GM18520 (cell line): Measurements from ENCODE around the gene SHROOM2.

ENCODE experiments used
- ATAC-seq: cut with Tn5 transposase; IDR thresholded peaks from one replicate; pipeline ENCODE4 v1.9.1; 2021; ENCODE audit not compliant: unreplicated experiment

Gene SHROOM2

GRCh38 chrX:9927698-9928482 lies 141.7 kb downstream of the SHROOM2 start:
- no peak for ATAC-seq

GRCh38 chrX:9935436-9935835 lies 149.2 kb downstream of the SHROOM2 start:
- no peak for ATAC-seq

- ATAC-seq = no peak
These were observed 151.5 kb downstream of the SHROOM2 start for GRCh38 chrX:9937761-9938160.

- ATAC-seq = no peak
These were observed 152.3 kb downstream of the SHROOM2 start for GRCh38 chrX:9938516-9938915.

DNA sequence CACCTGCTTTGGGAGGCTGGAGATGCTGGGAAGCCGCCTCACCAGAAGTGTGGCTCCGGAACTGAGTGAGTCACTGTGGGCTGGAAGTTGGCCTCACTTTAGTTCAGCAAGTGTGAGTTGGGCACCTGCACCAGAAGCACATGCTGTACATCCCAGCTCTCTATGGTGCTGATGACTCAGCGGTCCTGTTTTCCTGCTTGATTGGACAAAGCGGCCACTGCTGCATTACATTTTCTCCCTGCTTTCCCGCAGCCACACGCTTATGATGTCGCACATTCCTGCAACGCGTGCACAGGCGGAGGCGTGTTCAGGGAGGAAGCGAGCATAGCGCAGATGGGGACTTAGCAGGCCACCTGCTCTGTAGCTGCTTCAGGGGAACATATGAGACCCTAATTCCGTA lies 154.2 kb downstream of the SHROOM2 start:
- ATAC-seq = no peak

DNA sequence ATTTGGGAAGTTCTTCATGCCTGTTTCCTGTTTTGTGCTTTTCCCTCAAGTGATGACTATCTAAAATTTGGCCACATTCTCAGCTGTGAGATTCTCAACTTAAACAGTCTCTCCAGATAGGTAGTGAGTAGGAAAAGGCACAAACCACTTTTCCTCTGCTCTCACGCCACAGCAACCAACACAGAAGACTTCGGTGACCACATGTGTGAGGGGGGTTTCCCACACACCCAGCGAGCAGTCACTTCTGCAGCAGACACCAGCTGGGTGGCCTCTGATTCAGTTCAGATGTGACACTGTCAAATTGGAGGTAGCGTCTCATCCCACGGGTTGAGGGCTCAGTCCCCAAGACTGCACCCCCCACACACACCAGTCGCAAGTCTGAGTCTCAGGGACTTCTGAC lies 155.9 kb downstream of the SHROOM2 start:
- peak; percentile 90 for ATAC-seq

DNA sequence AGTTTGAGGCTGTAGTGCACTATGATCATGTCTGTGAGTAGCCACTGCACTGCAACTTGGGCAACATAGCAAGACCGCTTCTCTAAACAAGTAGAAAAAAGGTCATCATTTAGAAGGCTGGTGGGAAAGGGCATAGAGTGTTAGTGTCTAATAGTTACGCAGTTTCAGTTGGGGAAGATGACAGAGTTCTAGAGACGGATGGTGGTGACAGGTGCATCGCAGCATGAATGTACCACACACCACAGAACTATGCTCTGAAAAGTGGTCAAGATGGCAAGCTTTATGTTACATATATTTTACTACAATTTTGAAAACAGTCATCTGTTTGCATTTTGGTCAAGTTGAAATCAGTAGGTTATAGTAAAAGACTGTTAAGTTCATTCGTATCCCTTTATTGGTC lies 157.2 kb downstream of the SHROOM2 start:
- ATAC-seq = no peak

DNA sequence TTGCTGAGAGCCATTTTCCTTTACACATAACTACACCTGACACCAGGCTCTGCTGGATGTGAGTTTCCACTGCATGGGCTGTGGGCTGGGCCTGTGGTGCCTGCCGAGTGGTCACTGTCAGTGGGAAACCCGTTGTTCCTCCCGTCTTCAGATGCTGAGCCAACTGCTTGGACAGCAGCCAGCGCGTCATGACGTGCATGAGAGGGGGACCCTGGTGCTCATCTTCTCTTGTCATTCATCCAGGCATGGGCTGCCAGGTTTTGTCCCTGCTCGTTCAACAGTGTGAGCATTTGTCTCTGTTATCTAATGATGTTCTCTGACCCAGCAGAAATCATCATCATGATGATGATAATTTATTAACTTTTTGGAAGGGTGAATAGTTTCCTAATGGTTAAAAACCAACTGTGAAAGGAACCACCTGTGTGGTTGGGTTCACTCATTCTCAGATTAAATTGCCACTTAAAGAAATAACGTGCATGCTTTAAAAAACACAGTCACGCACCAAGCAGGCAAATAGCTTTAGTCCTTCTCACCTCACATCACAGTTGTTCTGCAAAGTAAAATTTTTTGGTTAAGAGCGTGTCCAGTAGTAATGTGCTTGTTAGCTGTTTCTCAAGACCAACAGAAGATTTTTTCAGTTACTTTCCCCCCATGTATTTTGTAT lies 161.0 kb downstream of the SHROOM2 start:
- ATAC-seq = no peak

- no peak for ATAC-seq
These were observed 162.2 kb downstream of the SHROOM2 start for GRCh38 chrX:9948406-9948805.

DNA sequence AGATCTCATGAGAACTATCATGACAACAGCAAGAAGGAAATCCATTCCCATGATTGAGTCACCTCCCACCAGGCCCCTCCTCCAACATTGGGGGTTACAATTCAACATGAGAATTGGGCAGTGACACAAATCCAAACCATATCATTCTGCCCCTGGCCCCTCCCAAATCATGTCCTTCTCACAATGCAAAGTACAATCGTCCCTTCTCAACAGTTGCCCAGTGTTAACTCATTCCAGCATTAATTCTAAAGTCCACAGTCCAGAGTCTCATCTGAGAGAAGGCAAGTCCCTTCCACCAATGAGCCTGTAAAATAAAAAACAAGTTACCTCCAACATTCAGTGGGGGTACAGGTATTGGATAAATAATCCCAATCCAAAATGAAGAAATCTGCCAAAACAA lies 166.1 kb downstream of the SHROOM2 start:
- ATAC-seq = no peak

DNA sequence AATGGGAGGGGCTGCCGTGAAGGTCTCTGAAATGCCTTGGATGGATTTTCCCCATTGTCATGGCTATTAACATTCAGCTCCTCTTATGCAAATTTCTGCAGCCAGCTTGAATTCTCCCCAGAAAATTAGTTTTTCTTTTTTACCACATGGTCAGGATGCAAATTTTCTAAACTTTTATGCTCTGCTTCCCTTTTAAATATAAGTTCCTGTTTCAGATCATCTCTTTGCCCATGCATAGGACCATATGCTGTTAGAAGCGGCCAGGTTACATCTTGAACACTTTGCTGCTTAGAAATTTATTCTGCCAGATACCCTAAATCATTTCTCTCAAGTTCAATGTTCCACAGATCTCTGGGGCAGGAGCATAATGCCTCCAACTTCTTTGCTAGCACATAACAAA lies 167.2 kb downstream of the SHROOM2 start:
- no peak for ATAC-seq

- no peak for ATAC-seq
These were observed 169.3 kb downstream of the SHROOM2 start for GRCh38 chrX:9955506-9955905.

DNA sequence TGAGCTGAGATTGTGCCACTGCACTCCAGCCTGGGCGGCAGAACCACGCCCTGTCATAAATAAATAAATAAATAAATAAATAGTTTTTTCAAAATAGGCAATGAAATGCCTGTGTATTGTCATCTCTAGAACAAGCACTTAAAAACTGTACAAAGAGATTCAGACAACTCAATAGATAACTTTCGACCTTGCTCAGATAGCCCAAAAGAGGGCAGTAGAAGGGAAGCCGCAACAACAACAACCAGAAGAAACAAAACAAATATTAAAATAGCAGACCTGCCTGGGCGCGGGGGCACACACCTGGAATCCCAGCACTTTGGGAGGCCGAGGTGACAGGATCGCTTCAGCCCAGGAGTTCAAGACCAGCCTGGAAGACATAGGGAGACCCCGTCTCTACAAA lies 171.5 kb downstream of the SHROOM2 start:
- ATAC-seq = no peak

DNA sequence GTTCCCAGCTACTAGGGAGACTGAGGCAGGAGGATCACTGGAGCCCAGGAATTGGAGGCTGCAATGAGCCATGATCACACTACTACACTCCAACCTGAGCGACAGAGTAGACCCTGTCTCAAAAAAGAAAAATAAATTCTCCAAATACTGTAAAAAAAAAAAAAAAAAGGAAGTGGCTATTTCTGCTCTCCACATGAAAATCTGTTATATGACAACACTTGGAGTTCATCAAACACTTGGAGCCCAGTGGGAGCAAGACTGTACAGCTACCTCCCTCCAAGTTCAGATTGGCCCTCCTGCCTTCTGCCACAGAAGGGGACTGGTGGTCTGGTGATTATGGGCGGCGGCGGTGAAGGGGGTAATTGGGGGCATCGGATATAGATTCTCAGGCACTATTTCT lies 172.0 kb downstream of the SHROOM2 start:
- no peak for ATAC-seq

GRCh38 chrX:9961750-9962149 lies 175.5 kb downstream of the SHROOM2 start:
- no peak for ATAC-seq

GRCh38 chrX:9966775-9967408 lies 180.7 kb downstream of the SHROOM2 start, which contains the start of gene CLDN34:
TSS of gene CLDN34 (plus strand) at chrX:9967358. CDS start at chrX:9967358, 0 bp downstream.
- ATAC-seq = no peak

GRCh38 chrX:9977635-9978034 lies 191.4 kb downstream of the SHROOM2 start:
- ATAC-seq = no peak

DNA sequence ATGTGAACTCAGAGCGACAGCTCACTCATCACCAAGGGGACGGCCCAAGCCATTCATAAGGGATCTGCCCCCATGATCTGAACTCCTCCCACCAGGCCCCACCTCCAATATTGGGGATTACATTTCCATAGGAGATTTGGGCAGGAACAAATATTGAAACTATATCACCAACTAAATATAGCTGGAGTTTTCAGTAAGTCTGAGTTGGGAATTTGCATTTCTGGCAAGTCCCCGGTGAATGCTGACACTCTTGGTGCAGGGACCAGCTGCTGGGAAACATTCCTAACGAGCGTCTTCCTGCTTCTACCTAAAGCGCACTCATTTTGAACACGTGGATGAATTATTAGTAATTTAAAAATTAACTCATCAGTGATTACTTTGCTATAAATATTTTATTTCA lies 194.2 kb downstream of the SHROOM2 start:
- ATAC-seq = no peak

DNA sequence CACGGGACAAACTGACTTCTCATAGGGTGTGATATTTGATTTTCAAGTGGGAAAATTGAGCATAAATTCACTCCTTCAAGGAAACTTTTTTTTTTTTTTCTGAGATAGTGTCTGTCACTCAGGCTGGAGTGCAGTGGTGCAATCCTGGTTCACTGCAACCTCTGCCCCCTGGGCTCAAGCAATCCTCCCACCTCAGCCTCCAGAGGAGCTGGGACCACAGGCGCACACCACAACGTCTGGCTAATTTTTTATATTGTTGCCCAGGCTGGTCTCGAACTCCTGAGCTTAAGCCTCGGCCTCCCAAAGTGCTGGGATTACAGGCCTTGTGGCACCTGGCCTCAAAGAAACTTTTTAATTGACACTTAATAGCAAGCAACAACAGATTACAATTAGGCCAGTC lies 194.7 kb downstream of the SHROOM2 start:
- ATAC-seq = no peak

DNA sequence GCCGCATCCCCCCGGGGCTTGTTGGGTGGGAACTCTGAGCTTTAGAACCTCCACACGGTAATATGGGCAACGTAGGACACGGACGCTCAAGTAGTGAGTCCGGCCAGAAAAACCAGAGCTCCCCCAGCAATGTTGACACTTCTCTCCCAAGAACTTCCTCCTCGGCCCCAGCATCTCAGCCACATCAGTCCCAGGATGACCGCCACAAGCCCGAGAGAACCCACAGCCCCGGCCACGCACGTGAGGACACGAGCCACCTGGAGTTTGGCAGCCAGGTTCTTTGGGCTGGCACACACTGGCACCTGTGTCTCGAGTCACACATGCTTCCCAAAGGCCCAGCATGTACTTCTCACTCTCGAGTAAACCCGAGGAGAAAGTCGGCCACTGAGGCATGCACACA lies 197.2 kb downstream of the SHROOM2 start:
- ATAC-seq = no peak

- no peak for ATAC-seq
These were observed 197.6 kb downstream of the SHROOM2 start for GRCh38 chrX:9983846-9984245.

- no peak for ATAC-seq
These were observed 202.5 kb downstream of the SHROOM2 start for GRCh38 chrX:9988762-9989161.
